T follicular helper cell (primary cell): ENCODE measurements around the gene TMEM147.
A peak's percentile ranks its signal among the peaks of the same experiment; 100 is the strongest.

Experiments
- DNase-seq: peaks from one replicate; pipeline ENCODE4 v3.0.0-alpha.2; 2020; ENCODE audit warnings: low read depth
- total RNA-seq, 2 experiments: gene quantifications; one replicate each; lab custom pipeline; 2026; lab: John Stamatoyannopoulos, UW

Gene TMEM147, protein sequence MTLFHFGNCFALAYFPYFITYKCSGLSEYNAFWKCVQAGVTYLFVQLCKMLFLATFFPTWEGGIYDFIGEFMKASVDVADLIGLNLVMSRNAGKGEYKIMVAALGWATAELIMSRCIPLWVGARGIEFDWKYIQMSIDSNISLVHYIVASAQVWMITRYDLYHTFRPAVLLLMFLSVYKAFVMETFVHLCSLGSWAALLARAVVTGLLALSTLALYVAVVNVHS
- total RNA-seq = 41.0 to 80.2 reads per million in 2 experiments

DNA sequence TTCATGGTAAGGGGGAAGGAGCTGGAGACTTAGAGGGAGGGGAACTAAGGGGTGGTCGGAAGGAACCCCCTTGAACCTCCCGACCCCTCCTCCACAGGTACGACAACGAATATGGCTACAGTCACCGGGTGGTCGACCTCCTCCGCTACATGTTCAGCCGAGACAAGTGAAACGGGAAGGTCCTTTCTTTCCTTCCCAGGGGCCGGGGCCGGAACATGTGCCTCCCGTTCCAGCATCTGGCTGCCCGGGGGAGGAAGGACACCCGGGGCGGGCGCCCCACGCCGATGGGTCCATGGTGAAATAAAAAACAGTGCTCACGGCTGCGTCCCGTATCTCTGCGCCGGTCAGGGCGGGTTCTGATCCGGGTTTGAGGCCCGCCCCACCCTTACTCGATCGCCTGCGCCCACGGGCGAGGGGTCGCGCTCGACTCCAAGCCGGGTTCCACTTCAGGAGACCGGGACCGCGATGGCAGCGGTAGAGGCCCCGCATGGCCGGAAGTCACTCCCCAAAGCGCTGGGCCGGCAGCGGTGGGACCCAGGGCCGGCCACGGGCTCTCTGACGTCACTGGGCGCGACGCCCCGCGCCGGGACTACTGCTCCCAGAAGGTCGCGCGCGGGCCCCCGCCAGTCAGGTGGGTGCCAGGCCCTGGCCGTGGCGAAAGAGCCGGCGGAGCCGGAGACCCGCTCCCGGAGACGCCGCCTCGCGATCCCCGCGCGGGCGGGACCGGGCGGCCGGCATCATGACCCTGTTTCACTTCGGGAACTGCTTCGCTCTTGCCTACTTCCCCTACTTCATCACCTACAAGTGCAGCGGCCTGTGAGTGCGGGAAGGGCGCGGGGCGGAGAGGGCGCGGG is at the start of gene TMEM147:
Gene TMEM147 (plus strand): TSS at position 626 of the 854 bp plus-strand sequence. CDS start 114 bp downstream, at position 740.
- DNase-seq = peak; percentile 47

DNA sequence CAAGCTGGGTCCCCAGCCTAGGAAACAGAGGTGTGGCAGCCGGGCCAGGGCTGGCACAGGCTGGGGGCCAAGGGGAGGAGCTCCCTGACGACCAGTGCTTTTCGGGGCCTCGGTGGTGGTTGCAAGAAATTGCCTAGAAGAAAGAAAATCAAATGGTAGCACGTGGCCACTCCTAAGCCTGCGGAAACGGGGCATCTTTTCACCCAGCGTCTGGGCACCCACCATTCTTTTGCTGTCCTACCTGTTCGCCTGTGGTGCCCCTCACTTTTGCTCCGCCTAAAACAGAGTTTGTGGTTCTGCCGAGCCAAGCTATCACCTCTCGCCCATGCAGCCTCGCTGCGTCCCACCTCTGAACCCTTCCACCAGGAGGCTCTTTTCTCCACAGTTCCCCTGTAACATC is 48.0 kb upstream of the TMEM147 start:
- no peak for DNase-seq

DNA sequence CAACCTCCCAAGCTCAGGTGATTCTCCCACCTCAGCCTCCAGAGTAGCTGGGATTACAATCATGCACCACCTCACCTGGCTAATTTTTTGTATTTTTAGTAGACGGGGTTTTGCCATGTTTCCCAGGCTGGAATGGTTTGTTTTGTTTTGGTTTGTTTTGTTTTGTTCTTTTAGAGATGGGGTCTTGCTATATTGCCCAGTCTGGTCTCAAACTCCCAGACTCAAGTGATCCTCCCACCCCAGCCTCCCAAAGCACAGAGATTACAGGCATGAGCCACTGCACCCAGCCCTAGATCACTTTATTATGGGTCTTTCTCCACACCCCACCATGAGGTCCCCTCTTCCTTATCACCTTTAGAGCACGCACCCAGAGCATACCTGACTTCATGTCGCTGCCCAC is 47.2 kb upstream of the TMEM147 start:
- DNase-seq = no peak

DNA sequence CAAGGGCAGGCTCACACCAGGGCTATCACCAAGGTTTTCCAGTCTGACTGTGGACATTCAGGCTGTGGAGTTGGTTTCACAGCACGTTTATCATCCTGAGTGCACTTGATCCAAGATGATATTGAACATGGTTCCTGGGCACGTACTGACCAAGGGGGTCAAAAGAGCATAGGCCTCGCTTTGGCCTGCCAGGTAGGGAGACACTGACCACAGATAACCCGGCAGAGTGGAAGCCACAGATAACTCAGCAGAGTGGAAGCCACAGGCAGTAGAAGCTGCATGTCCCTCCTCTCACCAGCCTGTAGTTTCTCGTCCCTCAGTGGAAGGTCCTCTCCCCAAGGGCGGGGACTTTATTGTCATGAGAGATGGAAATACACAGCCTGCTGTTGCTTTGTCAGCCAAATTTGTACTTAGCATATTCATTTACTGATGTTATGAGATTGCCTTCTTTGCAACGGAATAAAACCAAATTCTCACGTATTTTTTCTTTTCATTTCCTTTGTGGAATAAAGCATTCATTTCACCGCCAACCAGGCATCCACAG is 46.4 kb upstream of the TMEM147 start:
- DNase-seq = no peak

DNA sequence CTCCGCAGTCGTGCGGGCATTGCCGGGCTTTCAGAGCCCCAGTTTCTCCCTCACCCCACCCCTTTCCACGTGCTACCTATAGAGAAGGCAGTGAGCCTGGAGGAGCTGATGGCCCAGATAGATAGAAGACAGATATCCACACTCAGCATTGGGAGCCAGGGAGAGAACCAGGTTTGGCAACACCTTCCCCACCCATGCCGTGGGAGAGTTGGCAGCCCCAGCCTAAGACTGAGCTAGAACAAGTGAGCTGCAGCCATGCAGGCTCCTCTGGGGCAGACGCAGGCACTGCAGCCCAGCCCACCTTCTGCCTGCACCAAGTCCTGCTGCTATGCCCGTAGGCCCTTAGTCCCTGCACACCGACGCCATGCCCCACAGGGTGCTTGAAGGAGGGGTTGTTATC is 44.8 kb upstream of the TMEM147 start:
- DNase-seq = no peak

DNA sequence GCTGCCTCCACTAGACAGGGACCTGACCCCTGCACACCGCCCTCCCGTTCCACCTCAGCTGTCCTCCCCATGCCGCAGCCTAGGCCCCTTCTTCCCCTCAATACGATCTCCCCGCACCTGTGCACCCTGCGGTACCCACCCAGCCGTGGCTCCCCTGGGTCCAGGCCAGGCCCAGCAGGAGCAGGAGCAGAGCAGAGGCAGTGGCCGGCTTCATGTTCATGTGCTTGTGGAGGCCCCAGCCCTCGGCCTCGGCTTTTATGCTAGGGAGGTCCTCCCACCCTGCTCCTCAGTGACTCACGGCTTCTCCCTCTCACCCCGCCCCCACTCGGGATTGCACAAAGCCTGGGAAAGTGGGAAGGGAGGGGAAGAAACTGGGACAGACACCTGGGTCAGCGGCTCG is 43.7 kb upstream of the TMEM147 start:
- DNase-seq = no peak

DNA sequence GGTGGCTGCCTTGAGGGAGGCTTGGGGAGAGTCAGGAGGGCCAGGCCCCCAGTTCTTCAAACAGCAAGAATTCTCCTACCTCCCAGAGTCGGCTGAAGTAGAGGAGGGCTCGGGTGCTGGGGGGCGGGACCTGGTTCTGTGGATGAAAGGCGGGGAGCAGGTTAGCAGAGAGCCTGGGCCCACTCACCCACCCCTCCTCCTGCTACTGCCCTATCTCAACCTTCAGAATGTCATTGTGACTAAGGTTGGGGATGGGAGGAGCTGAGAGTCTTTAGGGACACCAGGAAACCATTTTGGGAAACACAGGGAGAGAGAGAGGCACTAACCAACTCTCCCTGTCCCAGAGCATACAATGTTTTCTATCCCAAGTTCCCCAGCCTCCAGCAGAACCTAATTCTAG is 42.7 kb upstream of the TMEM147 start:
- DNase-seq = no peak

DNA sequence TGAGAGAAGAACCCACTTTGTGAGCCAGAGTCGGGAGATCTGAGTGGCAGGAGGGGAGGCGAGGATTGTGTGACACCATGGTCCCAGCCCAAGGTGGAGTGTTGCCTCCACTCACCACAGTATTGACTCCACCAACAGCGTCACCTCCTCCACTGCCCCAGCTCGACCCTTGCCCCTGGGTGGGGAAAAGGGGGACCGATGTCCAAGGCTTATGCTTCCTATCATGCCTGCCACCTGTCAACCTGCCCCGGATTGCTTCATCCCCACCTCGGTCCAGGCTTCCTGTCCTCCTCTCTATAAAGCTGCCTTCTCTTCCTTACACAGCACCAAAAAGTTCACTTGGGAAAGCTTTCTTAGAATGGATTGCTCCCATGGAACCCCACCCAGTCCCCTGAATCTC is 39.4 kb upstream of the TMEM147 start:
- no peak for DNase-seq

DNA sequence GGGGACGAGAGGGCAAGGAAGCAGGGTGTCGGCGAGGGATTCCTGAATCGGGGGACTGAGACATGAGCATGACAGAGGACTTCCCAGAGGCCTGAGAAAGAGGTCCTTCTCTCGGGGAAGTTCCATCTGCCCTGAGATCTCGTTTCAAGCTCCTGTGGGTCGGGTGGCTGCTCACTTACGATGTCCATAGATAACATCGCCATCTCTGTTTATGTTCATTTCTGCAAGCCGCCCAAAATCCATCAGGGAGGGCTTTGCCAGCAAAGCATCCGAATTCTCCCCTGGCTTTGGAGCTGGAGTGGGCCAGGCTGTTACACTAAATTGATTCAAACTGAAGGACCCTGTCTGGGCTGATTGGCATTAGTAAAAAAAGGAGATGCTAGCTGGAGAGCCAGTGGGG is 37.9 kb upstream of the TMEM147 start:
- no peak for DNase-seq

DNA sequence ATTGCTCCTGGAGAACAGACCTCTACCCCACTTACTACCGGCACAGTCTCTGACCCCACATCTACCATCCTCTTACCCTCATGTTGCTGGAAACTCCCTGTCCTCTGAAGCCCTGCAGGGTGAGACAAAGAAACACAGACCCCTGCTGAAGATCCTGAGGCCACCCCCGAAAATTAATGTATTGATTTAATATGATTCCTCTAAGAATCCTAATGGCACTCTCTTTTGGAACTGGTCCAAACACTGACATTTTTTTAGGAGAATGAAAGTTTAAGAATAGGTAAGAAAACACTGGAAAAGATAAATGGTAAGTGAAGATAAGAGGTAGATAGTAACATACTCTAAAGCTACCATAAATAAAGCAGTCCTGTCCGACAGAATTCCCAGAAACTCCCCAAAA is 37.3 kb upstream of the TMEM147 start:
- no peak for DNase-seq

DNA sequence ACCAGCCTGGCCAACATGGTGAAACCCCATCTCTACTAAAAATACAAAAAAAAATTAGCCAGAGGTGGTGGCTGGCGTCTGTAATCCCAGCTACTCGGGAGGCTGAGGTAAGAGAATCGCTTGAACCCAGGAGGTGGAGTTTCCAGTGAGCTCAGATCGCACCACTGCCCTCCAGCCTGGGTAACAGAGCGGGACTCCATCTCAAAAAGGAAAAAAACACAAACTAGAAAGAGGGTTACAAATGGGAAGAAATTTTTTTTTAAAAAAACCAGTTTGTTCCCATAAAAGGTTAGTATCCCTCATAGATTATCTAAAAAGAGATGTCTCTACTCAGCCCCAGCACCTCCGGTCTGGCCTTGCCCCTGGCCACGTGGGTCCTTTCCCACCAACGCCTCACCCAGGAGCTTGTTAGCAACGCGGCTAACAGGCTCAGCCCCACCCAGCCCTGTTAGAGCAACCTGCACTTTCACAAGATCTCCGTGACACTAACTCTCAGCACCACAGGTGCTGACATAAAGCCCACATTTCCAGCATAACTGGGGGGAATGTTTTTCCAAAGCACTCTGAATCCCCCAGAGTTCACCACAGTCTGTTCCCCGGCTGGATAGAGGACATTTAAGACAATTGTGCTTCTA is 36.3 kb upstream of the TMEM147 start:
- no peak for DNase-seq

DNA sequence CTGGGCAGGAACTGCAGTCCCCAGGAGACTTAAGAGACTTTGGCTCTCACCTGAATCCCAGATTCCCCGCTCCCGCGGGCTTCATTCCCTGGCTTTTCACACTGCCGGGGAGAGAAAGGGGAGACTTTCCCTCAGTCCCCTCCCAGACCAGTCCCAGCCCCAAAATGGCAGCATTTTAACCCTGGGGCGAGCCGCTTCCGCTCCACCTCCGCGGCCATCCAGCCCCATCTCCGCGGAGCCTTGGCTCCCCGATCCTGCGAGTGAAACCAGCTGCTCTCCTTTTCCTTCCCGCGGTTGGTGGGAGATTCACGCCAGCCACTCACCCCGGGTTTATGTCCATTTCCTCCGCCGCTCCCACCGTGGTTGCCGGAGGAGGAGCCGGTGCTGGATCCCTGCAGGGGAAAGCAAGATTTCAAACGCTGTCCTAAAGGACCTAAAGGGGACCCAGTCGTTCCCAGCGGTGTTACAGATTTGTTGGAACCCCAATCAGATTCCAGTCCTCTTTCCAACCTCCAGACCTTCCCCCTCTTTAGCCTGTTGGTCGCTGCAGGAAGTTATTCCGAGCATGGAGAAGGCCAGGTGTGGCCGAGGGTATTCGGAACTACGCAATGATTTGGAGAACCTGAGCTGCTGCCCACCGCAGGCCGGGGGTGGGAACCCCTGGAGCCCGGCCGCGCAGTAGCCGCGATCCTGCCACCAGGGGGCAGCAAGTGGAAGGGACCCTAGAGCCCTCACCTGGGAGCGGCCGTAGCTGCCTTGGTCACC is 35.4 kb upstream of the TMEM147 start:
- peak; percentile 51 for DNase-seq

DNA sequence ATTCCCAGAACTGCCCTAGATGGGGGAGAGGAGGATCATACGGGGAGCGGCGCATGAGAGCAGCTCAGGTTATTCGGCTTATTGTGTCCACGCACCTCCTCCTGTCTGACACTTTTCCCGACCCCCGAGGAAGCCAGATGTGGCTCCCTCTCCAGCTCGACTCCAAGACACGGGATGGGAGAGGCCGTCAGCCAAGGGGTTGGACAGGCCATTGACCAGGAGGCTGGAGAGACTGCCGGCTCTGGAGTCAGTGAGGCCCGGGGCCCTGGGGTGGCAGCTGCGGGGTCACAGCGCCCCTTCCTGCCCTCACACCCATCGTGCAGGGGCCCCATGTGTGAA is 34.8 kb upstream of the TMEM147 start:
- no peak for DNase-seq

DNA sequence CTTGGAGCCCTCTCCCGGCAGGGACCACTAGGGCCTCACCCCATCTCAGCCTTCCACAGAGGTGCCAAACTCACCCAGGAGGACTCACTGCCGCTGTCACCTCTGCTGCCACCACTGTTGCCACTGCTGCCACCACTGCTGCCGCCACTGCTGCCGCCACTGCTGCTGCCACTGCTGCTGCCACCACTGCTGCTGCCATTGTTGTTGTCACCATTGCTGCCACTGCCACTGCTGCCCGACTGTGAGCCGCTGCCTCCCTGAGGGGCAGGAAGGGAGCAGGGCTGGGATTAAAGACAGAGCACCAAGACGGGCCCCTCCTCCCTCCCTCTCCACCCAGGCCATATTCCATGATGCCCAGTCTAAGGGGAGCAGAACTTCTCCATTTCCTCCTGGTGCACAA is 34.1 kb upstream of the TMEM147 start:
- no peak for DNase-seq

DNA sequence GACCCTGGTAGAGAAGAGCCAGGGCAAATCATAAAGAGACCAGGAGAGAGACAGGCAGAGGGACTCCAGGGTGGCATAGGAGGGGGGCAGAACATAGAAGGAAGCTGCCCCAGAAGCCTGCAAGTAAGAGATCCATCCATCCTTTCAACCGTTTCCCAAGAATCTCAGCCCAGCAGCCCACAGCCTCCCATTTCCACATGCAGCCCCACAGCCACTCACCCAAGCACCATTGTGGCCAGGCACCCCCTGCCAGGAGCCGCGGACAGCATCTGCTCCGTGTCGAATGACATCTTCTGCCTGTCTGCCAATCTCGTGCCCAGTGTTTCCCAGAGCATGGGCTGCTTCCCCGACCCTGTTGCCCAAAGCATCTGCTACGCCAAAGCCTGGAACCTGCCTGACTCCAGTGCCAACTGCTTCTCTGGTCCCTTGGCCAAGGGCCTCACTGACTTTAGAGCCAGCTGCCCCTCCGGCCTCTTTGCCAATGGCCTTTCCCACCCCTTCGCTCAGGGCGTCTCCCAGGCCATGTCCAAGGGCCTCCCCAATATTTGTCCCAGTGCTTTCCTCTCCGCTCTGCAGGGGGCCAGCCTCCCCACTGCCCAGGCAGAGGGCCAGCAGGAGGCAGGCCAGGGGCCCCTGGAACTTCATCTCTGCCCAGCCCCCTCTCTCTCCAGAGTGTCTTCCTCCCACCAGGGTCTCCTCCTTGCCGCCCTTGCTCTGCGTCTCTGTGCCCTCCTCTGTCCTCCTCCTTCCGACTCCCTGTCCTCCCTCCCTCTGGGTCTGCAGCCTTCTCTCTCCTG is 32.4 kb upstream of the TMEM147 start:
- DNase-seq = no peak

DNA sequence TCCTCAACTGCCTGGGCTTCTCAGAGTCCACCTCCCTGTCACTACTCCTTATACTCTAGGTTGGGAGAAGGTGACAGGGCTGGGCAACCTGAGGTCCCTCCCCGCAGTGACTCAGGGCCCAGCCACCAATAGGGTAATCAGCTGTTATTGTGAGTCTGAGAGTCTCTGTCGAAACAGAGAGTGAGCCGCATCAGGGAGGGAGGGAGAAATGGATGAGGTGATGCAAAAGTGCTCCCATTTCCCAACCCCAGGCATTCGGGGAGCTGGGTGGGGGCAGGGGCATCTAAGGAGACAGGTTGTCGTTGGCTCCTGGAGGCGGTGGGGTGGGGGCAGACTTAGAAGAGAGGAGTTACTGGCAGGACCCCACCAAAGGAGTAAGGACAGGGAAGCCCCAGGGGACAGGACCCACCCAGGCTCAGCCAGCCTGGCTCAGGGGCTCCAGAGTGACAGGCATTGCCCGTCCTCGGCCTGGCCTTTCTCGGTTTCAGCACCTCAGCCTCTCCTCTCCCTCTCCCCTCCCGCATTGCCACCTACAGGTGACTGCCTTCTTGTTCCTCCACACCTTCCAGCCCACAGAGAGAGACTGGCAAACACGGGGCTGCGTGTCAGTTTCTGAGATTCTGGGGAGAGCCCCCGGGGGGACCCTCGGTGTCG is 31.7 kb upstream of the TMEM147 start, which contains the start of gene DMKN:
Gene DMKN (minus strand): TSS at position 22 of the 654 bp plus-strand sequence. CDS start 174 bp downstream, outside the sequence.
- DNase-seq = no peak

DNA sequence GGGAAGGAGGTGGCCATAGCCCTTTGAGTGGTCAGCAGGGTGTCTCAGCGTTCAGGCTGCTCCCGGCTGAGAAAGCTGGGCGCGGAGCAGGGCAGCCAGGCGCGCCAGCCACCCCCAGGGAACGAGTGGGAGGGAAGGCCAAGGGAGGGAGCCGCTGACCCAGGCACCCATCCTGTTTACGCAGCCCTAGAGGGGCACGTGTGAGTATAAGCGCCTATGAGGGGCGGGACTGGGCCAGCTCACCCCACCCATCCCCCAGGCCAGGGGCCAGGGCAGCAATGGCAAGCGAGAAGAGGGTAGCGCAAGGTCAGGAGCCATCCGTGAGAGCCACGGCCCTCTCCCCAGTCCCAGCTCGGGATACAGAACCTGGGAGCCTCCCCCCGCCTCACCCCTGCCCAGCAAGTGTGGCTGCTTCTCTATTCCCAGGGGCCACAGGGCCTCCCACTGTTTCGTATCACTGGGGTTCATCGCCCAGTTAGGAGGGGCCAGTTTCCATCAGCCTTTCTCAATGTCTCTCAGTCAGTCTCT is 31.1 kb upstream of the TMEM147 start:
- no peak for DNase-seq

DNA sequence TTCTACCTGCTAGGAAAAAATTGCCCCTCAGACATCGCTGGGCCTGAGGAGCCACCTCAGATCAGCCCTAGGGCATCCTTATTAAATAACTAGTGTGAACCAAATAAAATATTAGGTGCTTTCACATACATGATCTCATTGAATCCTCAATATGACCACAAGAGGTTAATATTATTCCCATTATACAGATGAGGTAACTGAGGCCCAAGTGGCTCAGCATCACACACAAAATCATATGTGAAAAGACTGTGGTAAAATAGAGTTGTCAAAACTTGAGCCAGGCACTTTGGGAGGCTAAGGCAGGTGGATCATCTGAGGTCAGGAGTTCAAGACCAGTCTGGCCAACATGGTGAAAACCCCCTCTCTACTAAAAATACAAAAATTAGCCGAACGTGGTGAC is 29.1 kb upstream of the TMEM147 start:
- DNase-seq = no peak

DNA sequence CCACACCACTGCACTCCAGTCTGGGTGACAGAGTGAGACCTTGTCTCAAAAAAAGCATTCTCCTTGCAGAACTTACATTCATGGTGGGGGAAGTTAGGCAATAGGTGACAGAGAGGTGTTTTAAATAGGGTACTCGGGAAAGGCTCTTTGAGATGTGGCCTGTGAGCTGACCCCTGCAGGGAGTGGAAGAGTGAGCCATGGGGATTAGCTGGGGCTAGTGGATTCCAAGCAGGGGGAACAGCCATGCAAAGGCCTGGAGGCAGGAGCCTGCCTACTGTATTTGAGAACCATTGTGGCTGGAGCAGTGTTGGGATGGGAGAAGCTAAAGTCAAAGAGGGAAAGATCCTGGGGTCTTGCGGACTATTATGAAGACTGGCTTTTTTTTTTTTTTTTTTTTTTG is 28.1 kb upstream of the TMEM147 start:
- DNase-seq = no peak

DNA sequence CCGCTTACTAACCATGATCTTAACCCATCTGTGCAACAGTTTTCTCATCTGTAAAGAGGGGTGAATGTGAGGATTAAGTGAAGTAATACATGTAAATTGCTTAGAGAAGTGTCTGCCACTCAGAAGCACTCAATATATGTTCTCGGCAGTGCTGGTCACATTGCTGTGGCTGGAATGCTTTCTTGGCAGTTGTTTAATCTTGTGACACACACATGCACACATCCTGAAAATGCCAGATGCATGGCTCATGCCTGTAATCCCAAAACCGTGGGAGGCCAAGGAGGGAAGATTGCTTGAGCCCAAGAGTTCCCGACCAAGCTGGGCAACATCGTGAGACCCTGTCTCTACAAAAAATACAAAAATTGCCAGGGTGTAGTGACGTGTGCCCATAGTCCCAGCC is 27.1 kb upstream of the TMEM147 start:
- DNase-seq = no peak
